Muscle of leg (tissue), 11 donors: ENCODE measurements around the gene OLFM1. TPM values are rescaled to one million over a fixed set of nuclear protein-coding genes. Genes with fewer than 3 reads are reported as not detected.

Experiments
- DNase-seq: peaks from one replicate; pipeline ENCODE4 v3.0.0; 2013
- H3K27ac ChIP-seq: one replicate; pipeline ENCODE4 v1.5.1; 2013; ENCODE audit warnings: mild to moderate bottlenecking, low read length, control low read depth
- H3K27me3 ChIP-seq: one replicate; pipeline ENCODE4 v1.6.1; 2013; ENCODE audit warnings: low read length; ENCODE audit not compliant: control insufficient read depth, insufficient read depth
- H3K36me3 ChIP-seq: one replicate; pipeline ENCODE4 v1.6.1; 2013; ENCODE audit warnings: low read length; ENCODE audit not compliant: control insufficient read depth, insufficient read depth
- H3K4me1 ChIP-seq: one replicate; pipeline ENCODE4 v1.6.1; 2013; ENCODE audit warnings: low read length; ENCODE audit not compliant: control insufficient read depth, insufficient read depth
- H3K4me3 ChIP-seq: one replicate; pipeline ENCODE4 v1.5.1; 2013; ENCODE audit warnings: low read length, control low read depth
- H3K9me3 ChIP-seq: replicated peaks from 2 replicates; pipeline ENCODE4 v1.6.1; 2013; ENCODE audit warnings: low read depth, low read length; ENCODE audit not compliant: control insufficient read depth
- WGBS: methylation state at CpG from one replicate; pipeline ENCODE4 v1.1.5; 2013; ENCODE audit warnings: missing lambda C conversion rate; ENCODE audit not compliant: insufficient coverage; 5-methylcytosine and 5-hydroxymethylcytosine counted together
- polyA plus RNA-seq, 8 donors: library from polyadenylated mRNA; unstranded; fragments of 120-200 nt; gene quantifications; one replicate each; pipeline versions ENCODE4 v1.2.1 to v1.2.3, GENCODE V29; 2013; ENCODE audit warnings: inconsistent platforms in 1 of 8, low replicate concordance in 1 of 8; ENCODE audit not compliant: insufficient read length in 8 of 8, insufficient read depth in 1 of 8
- total RNA-seq: library from RNA; stranded (reverse); fragments of 120-200 nt; gene quantifications from one replicate; pipeline ENCODE4 v1.2.4, GENCODE V29; 2013

OLFM1 gene
- total and polyA plus RNA-seq, 9 donors: 3.2 to 7.4 (median 4.7) TPM

DNA sequence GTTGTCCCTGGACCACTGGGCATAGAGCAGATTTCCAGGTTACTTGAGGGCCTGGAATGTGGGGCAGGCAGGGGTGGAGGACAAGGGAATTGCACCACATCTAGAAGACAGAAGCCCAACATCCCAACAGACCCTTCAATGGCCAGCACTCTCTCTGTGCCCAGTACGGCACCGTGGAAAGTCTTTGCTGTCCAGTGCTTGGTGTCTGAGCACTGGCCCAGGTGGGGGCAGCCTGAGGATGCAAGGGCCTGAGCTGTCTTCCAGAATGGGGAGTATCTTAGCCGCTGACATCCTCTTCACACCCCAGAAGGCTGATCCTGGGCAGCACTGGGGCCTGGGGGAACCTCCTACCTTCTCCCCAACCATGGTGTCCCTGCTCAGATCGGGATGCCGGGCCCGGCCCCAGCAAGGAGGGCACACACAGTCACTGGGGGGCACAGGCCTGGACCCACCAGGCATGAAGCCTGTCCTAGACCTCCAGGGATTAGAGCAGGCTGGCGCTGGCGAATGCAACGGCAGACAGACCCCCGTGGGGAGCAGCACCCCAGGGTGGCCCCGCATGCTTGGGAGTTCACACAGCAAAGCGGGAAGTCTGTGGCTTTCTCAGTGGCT is 40.6 kb upstream of the OLFM1 start:
- no peaks in the 10 kb centered on the region for H3K36me3 ChIP-seq
- H3K9me3 ChIP-seq: no peaks in the 10 kb centered on the region
- no peak overlapping the region for H3K4me3 ChIP-seq
- no peaks in the 10 kb centered on the region for H3K4me1 ChIP-seq
- H3K27me3 ChIP-seq: peaks cover 10% of the 10 kb centered on the region
- H3K27ac ChIP-seq: no peak overlapping the region
- 78% methylated on average over 8 of the region's 12 CpGs for WGBS
- no peak for DNase-seq

DNA sequence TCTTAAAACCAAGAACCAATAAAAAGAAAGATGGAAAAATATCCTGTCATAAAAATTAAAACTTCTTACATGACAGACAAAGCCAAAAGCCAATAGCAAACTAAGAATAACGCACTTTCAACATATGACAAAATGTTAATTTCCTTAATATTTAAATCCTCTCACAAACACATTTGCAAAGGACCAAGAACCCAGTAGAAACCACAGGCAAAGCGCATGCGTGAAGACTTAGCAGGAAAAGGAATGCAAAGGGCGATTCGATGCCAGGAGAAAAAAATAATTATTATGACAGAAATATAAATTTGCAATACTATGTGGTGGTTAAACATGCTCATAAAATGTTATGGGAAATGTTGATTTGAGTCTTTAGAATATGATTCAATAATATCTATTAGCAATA is 39.9 kb upstream of the OLFM1 start:
- H3K27ac ChIP-seq: no peak overlapping the region

GRCh38 chr9:135048046-135048757 is 39.3 kb upstream of the OLFM1 start:
- peaks cover 11% of the 10 kb centered on the region for H3K27me3 ChIP-seq
- H3K27ac ChIP-seq: no peak overlapping the region
- no peaks in the 10 kb centered on the region for H3K4me1 ChIP-seq
- no peaks in the 10 kb centered on the region for H3K9me3 ChIP-seq
- no peak overlapping the region for H3K4me3 ChIP-seq
- no peaks in the 10 kb centered on the region for H3K36me3 ChIP-seq
- WGBS: 81% methylated on average over 9 of the region's 11 CpGs
- DNase-seq: no peak

More for the DNA sequence above, 39.9 kb upstream of the OLFM1 start:
- Histone ChIP-seq H3K36me3 (no peaks in the 10 kb centered on the region), H3K9me3 (no peaks in the 10 kb centered on the region), H3K4me1 (no peaks in the 10 kb centered on the region), H3K27me3 (peaks cover 10% of the 10 kb centered on the region), H3K4me3 (no peak overlapping the region)
- WGBS: no CpG with 5 or more reads among the region's 5 CpGs
- DNase-seq: no peak

DNA sequence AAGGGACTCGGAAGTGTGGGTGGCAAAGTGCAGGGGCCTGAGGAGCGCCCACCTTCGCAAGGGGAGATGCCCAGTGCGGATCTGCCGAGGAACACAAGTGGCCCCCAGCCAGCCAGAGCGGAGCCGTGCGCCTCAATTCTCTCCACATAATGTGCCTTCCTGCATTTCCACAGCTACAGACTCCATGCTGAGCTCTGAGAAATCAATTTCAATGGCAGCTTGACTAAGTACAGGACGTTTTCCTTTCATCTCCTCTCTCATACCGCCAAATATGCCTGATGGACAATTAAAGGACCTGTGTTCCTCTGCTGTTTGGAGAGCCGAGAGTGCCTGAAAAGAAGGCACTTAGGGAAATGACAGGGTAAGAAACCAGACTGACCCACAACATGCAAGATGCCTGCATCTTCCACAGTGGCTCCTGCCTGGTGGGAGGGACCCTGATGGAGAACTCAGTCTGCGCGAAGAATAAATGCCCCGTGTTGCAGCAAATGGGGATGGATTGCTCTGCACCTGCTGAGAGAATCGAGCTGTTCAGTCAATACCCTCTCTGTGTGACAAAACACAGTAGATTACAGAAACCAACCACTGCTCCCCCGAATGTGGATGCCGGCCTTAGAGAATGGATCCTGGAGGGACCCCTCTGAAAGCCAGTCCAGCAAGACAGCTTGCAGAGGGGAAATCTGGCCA is 38.6 kb upstream of the OLFM1 start:
- H3K4me3 ChIP-seq: no peak overlapping the region
- H3K36me3 ChIP-seq: no peaks in the 10 kb centered on the region
- no peaks in the 10 kb centered on the region for H3K4me1 ChIP-seq
- H3K27ac ChIP-seq: no peak overlapping the region
- 73% methylated on average over 14 of the region's 17 CpGs for WGBS
- H3K9me3 ChIP-seq: peaks cover 2% of the 10 kb centered on the region
- peaks cover 15% of the 10 kb centered on the region for H3K27me3 ChIP-seq
- no peak for DNase-seq

DNA sequence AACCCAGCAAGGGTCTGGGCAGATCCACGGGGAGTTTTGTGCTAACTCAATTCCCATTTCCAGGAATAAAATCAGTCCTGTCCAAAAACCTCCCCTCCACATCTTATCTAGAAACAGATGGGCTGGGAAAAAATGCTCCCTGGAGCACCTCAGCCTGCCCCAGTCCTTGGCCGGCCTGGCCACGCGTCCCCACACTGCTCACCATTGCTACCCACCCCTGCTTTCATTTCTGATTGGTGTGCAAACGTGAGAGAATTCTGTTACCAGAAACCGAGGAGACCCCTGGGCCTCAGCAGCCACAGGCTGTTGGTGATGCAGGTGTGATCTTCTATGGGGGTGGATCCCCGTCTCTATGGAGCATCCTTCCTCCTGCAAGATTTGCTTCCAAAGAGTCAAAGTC is 38.0 kb upstream of the OLFM1 start:
- no peaks in the 10 kb centered on the region for H3K36me3 ChIP-seq
- WGBS: 44% methylated on average over 1 of the region's 7 CpGs
- peaks cover 15% of the 10 kb centered on the region for H3K27me3 ChIP-seq
- no peak overlapping the region for H3K27ac ChIP-seq
- H3K4me3 ChIP-seq: no peak overlapping the region
- DNase-seq: no peak
- no peaks in the 10 kb centered on the region for H3K4me1 ChIP-seq
- peaks cover 2% of the 10 kb centered on the region for H3K9me3 ChIP-seq

- Histone ChIP-seq H3K9me3 (peaks cover 2% of the 10 kb centered on the region), H3K36me3 (no peaks in the 10 kb centered on the region), H3K4me3 (no peak overlapping the region), H3K27me3 (peaks cover 13% of the 10 kb centered on the region), H3K27ac (no peak overlapping the region), H3K4me1 (no peaks in the 10 kb centered on the region)
- no peak for DNase-seq
- WGBS: 71% methylated on average over 26 of the region's 31 CpGs
These were observed 37.1 kb upstream of the OLFM1 start for GRCh38 chr9:135050072-135050990.

DNA sequence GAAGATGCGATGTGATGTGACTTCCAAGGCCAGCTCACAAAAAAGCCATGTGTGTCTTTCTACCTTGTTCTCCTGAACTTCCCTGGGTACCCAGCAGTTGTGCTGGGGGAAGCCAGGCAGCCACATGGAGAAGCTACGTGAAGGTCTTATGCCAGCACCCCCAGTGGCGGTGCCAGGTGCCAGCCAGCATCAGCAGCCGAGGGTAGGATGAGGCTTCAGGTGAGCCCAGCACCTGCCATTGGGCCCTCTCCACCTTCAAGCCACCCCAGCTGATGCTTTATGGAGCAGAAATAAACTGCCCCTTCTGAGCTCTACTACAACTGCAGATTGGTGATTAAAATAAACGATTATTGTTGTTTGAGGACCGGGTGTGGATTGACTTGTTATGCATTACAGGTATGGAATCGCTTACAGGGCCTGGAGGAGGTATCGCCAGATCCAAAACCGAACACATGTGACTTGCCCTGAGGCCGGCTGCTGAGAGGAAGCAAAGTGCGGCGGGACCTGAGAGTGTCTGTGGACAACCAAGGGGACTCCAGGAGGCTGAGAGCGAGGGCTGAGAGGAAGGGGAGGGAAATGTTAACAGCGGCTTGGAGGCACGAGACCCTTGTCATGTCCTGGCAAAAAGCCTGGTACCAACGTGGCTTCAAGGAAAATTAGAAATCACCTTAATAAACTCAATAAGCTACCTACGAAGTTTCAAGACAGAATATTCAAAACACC is 36.0 kb upstream of the OLFM1 start:
- H3K4me1 ChIP-seq: no peaks in the 10 kb centered on the region
- no peaks in the 10 kb centered on the region for H3K36me3 ChIP-seq
- WGBS: 93% methylated on average over 12 of the region's 17 CpGs
- no peak overlapping the region for H3K27ac ChIP-seq
- H3K27me3 ChIP-seq: peaks cover 11% of the 10 kb centered on the region
- H3K4me3 ChIP-seq: no peak overlapping the region
- peaks cover 2% of the 10 kb centered on the region for H3K9me3 ChIP-seq
- no peak for DNase-seq

DNA sequence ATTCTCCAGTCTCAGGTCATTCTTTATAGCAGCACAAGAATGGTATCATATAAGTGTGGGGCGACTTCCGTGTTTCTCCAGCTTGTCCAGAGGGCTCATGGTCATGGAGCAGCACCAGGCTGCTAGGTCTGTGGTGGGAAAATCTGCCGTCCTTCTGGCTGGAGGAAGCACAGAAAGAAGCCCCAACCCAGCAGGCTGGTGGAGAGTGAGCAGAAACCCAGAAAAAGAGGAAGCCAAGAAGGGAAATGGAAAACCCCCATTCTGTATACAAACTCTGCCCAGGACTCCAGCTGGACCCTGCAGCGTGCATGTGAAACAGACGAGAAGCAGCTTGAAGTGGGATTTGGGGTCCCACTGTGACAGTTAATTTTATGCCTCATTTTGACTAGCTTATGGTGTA is 34.3 kb upstream of the OLFM1 start:
- no peak for DNase-seq
- WGBS: 65% methylated on average over 3 of the region's 5 CpGs
- H3K4me3 ChIP-seq: no peak overlapping the region
- H3K4me1 ChIP-seq: no peaks in the 10 kb centered on the region
- H3K27ac ChIP-seq: no peak overlapping the region
- no peaks in the 10 kb centered on the region for H3K36me3 ChIP-seq
- H3K9me3 ChIP-seq: peaks cover 2% of the 10 kb centered on the region
- peaks cover 11% of the 10 kb centered on the region for H3K27me3 ChIP-seq

DNA sequence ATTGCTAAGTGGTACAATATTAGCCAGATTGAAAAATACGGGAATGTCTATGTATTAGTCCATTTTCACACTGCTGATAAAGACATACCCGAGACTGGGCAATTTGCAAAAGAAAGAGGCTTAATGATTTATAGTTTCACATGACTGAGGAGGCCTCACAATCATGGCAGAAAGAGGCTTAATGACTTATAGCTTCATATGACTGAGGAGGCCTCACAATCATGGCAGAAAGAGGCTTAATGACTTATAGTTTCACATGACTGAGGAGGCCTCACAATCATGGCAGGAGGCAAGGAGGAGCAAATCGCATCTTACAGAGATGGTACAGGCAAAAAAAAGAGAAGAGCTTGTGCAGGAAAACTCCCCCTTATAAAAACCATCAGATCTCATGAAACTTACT is 32.3 kb upstream of the OLFM1 start:
- Histone ChIP-seq H3K9me3 (peaks cover 2% of the 10 kb centered on the region), H3K27me3 (peaks cover 8% of the 10 kb centered on the region), H3K4me3 (no peak overlapping the region), H3K4me1 (no peaks in the 10 kb centered on the region), H3K36me3 (no peaks in the 10 kb centered on the region), H3K27ac (no peak overlapping the region)
- WGBS: no CpG with 5 or more reads among the region's 3 CpGs
- DNase-seq: no peak
